Fibroblast of villous mesenchyme (primary cell): ENCODE data around the gene PPP1R14B. TPM values are rescaled to one million over a fixed set of nuclear protein-coding genes. Genes with fewer than 3 reads are reported as not detected.
A peak's percentile ranks its signal among the peaks of the same experiment; 100 is the strongest.

Experiments used
- DNase-seq: peaks from one replicate; pipeline ENCODE4 v3.0.0-alpha.2; 2010; ENCODE audit warnings: low read depth
- H3K4me3 ChIP-seq: 2 replicates; pipeline ENCODE4 v1.5.1; 2011; ENCODE audit warnings: low read depth, mild to moderate bottlenecking, low read length
- total RNA-seq: library from RNA; depleted of rRNA; stranded (reverse); fragments of >200 nt; gene quantifications from 2 replicates; pipeline ENCODE4 v1.2.3, GENCODE V29; 2012
- TF ChIP-seq, protein P1 (sequence below): IDR thresholded peaks from 2 replicates; pipeline ENCODE4 v1.5.1; 2012; ENCODE audit warnings: low read depth, mild to moderate bottlenecking, low read length; ENCODE audit not compliant: insufficient read depth

Gene PPP1R14B
- total RNA-seq, 1 donor, result 155 TPM

DNA sequence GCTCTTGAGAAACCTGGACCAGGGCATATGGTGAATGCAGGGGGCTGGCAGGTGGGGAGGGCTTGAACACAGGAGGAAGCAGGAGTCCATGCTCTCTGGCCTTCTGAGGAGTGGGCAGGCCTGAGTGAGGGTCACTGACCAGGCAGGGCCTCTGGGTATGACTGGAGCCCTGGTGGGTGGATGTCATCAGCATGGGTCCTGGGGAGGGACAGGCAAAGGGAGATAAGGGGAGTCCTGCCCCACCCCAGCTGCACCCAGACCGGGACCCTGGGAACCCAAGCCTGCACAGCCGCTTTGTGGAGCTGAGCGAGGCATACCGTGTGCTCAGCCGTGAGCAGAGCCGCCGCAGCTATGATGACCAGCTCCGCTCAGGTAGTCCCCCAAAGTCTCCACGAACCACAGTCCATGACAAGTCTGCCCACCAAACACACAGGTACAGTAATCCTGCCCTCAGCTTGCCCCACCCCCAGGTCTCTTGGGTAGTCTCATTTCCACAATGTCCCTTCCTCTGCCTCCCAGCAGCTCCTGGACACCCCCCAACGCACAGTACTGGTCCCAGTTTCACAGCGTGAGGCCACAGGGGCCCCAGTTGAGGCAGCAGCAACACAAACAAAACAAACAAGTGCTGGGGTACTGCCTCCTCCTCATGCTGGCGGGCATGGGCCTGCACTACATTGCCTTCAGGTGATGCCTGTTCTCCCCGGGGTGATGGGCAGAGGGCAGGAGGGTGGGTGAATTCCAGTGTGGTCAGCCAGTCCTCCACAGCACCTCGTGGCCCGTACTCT lies 14.4 kb downstream of the PPP1R14B start:
- TF ChIP-seq, protein P1, sequence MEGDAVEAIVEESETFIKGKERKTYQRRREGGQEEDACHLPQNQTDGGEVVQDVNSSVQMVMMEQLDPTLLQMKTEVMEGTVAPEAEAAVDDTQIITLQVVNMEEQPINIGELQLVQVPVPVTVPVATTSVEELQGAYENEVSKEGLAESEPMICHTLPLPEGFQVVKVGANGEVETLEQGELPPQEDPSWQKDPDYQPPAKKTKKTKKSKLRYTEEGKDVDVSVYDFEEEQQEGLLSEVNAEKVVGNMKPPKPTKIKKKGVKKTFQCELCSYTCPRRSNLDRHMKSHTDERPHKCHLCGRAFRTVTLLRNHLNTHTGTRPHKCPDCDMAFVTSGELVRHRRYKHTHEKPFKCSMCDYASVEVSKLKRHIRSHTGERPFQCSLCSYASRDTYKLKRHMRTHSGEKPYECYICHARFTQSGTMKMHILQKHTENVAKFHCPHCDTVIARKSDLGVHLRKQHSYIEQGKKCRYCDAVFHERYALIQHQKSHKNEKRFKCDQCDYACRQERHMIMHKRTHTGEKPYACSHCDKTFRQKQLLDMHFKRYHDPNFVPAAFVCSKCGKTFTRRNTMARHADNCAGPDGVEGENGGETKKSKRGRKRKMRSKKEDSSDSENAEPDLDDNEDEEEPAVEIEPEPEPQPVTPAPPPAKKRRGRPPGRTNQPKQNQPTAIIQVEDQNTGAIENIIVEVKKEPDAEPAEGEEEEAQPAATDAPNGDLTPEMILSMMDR, result no peak
- DNase-seq, result no peak
- no peak overlapping the region for H3K4me3 ChIP-seq

DNA sequence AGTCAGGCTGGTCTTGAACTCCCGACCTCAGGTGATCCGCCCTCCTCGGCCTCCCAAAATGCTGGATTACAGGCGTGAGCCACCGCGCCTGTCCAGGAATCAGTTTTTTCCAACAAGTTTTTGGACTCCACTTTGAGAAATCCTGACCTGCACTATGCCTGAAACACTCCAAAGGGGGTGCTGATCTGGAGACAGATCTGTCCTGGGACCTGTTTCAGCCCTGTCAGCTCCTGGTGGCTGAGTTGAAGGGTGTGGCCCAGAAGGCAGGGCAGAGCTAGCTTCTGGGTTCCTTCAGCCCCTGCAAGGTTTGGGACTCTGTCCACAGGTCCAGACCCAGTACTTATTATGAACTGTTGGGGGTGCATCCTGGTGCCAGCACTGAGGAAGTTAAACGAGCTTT lies 15.2 kb downstream of the PPP1R14B start:
- no peak for DNase-seq
- no peak overlapping the region for H3K4me3 ChIP-seq
- TF ChIP-seq, protein P1, result no peak

DNA sequence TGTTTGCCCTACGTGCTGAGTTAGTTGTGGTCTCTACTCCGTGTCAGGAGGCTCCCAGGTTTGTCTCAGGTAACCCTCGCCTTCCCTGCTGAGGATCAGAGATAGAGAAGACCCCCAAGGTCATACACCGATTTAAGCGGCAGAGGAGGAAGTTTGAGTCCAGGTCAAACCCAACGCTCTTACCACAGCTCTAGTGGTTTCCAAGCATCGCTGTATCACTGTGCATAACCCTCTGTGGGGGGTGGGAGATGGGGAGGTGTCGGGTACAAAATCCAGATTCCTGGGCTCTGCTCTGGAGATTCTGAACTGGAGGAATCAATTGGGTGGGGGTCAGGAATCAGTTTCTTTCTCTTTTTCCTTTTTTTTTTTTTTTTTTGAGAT lies 15.8 kb downstream of the PPP1R14B start:
- DNase-seq, result no peak
- TF ChIP-seq, protein P1, result no peak
- peak overlapping the region; percentile 67 for H3K4me3 ChIP-seq

DNA sequence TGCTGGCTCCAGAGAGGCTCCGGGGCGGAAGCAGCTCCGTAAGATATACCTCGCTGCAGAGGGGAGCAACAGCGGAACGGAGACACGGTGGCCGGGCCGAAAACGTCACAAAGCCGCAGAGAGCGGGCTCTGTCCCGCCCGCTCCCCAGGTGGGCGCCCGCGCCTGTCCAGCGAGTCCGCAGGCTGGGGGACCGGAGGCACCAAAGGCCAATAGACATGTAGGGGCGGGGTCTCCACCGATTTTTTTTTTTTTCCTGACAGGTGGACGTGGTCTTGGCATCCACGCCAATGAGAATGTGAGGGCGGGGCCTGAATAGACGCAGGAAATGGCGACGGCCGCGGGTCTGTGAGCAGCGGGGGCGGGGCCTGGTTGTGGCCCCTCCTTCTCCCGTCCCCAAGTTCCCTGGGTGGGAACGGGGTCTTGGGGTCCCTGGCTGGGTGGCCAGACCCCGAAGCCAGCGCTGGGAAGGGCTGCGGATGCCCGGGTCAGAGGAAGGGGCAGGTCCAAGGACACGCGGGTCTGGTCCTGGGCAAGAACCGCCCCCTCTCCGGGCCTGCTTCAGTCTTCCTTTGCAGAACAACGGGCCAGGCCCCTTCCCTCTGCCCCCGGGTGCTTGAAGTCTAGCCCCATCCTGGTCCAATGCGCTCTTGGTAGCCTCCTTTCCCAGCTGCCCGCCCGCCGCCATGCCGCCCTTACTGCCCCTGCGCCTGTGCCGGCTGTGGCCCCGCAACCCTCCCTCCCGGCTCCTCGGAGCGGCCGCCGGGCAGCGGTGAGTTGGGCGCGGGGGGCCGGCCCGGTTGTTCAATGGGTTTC lies 16.4 kb downstream of the PPP1R14B start, which contains the start of gene DNAJC4:
Gene DNAJC4 (plus strand): TSS at position 378 of the 814 bp plus-strand sequence. CDS start 307 bp downstream, at position 685.
- TF ChIP-seq, protein P1, result no peak

DNA sequence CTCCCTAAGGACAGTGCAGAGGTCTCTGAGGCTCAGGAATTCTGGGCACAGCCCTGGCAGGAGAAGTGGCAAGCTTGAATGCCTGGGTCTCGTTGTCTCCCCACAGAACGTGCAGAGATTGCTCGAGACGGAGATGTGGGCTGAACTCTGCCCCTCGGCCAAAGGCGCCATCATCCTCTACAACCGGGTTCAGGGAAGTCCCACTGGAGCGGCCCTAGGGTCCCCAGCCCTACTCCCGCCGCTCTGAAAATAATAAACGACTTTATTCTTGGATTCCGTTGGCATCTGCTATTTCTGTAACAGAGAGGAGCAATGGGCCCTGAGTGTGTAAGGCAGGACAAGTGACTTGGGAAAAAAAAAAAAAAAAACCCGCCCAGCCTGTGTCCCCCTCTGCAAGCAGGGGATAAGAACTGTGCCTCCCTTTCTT lies 17.0 kb downstream of the PPP1R14B start:
- H3K4me3 ChIP-seq, result peak overlapping the region; percentile 67
- DNase-seq, result no peak
- TF ChIP-seq, protein P1, result no peak

More for the DNA sequence above, 16.4 kb downstream of the PPP1R14B start, which contains the start of gene DNAJC4:
- peak; percentile 90 for DNase-seq
- H3K4me3 ChIP-seq, result peak within 1 kb of the TSS; percentile 67

DNA sequence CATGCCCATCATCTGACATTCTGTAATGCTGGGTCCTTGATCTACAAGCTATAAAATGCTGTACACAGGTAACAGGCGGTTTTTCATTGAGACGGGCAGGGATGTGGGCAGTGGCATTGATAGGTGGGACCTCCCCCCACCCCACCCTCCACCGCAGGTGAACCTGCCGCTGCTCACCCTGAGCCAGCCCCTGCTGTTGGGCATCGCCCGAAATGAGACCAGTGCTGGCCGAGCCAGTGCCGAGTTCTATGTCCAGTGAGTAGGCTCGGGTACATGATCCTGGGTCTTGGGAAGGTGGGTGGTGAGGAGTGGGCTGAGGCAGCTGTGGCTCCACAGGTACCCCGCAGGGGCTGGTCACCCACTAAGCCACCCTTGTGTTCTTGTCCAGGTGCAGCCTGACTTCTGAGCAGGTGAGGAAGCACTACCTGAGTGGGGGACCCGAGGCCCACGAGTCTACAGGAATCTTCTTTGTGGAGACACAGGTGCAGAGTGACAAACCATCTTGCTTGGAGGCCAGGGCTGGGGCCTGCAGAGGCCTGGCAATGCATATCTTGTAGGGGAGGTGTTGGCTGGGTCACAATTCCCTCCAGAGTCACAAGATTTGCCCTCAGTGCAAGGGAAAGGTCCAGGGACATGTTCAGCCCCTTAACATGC lies 17.5 kb downstream of the PPP1R14B start:
- no peak for DNase-seq
- TF ChIP-seq, protein P1, result no peak
- H3K4me3 ChIP-seq, result no peak overlapping the region
